Loucy (cell line): ENCODE measurements around the gene NHERF1.

ENCODE experiments used
- H2AFZ ChIP-seq: fragments of 200-600 bp; sonication (generic); 2 replicates; pipeline ENCODE4 v1.6.0; 2016; ENCODE audit warnings: antibody characterized with exemption, mild to moderate bottlenecking, low read length, moderate library complexity
- H3F3A ChIP-seq: fragments of 200-600 bp; 2 replicates; pipeline ENCODE4 v1.6.0; 2016; ENCODE audit warnings: antibody characterized with exemption, low read depth, mild to moderate bottlenecking
- H3K27me3 ChIP-seq: fragments of 200-600 bp; sonication (generic); 2 replicates; pipeline ENCODE4 v1.6.1; 2014; ENCODE audit warnings: low read length, mild to moderate bottlenecking; ENCODE audit not compliant: insufficient read depth, poor library complexity, severe bottlenecking
- H3K36me3 ChIP-seq: fragments of 200-600 bp; sonication (generic); 2 replicates; pipeline ENCODE4 v1.6.1; 2016; ENCODE audit warnings: low read length; ENCODE audit not compliant: insufficient read depth
- H3K4me1 ChIP-seq: fragments of 200-600 bp; sonication (generic); 2 replicates; pipeline ENCODE4 v1.5.1; 2014; ENCODE audit warnings: low read length, mild to moderate bottlenecking; ENCODE audit not compliant: insufficient read depth, poor library complexity, severe bottlenecking
- H3K4me2 ChIP-seq: fragments of 200-600 bp; sonication (generic); 2 replicates; pipeline ENCODE4 v1.6.0; 2014; ENCODE audit warnings: antibody characterized with exemption, low read length, low read depth, mild to moderate bottlenecking; ENCODE audit not compliant: poor library complexity, severe bottlenecking
- H3K4me3 ChIP-seq: fragments of 200-600 bp; sonication (generic); 2 replicates; pipeline ENCODE4 v1.5.1; 2014; ENCODE audit warnings: low read length, mild to moderate bottlenecking, mixed read lengths; ENCODE audit not compliant: poor library complexity, severe bottlenecking
- H3K79me2 ChIP-seq: fragments of 200-600 bp; sonication (generic); 2 replicates; pipeline ENCODE4 v1.6.1; 2014; ENCODE audit warnings: low read length; ENCODE audit not compliant: insufficient read depth
- H3K9ac ChIP-seq: fragments of 200-600 bp; sonication (generic); 2 replicates; pipeline ENCODE4 v1.6.0; 2014; ENCODE audit warnings: mild to moderate bottlenecking, low read depth, low read length, moderate library complexity; ENCODE audit not compliant: poor library complexity, severe bottlenecking
- H3K9me2 ChIP-seq: fragments of 200-600 bp; sonication (generic); replicated peaks from 2 replicates; pipeline ENCODE4 v1.6.1; 2016; ENCODE audit warnings: low read depth, low read length, mixed read lengths
- H3K9me3 ChIP-seq: fragments of 200-600 bp; sonication (generic); 2 replicates; pipeline ENCODE4 v1.6.1; 2014; ENCODE audit warnings: mild to moderate bottlenecking, antibody characterized with exemption, low read length, low read depth; ENCODE audit not compliant: insufficient read depth
- H4K20me1 ChIP-seq: fragments of 200-600 bp; sonication (generic); 2 replicates; pipeline ENCODE4 v1.6.0; 2014; ENCODE audit warnings: antibody characterized with exemption, low read length, mild to moderate bottlenecking; ENCODE audit not compliant: insufficient read depth, poor library complexity, severe bottlenecking
- EZH2phosphoT487 ChIP-seq: fragments of 200-600 bp; IDR thresholded peaks from 2 replicates; pipeline ENCODE4 v1.6.1; 2018; ENCODE audit warnings: antibody characterized with exemption, mild to moderate bottlenecking, moderate library complexity, borderline replicate concordance
- TF ChIP-seq, protein P1 (sequence below): fragments of 200-600 bp; sonication (generic); conservative IDR thresholded peaks from 2 replicates; pipeline ENCODE4 v1.5.1; 2014; ENCODE audit warnings: mild to moderate bottlenecking, antibody characterized with exemption, low read length

NHERF1 gene

DNA sequence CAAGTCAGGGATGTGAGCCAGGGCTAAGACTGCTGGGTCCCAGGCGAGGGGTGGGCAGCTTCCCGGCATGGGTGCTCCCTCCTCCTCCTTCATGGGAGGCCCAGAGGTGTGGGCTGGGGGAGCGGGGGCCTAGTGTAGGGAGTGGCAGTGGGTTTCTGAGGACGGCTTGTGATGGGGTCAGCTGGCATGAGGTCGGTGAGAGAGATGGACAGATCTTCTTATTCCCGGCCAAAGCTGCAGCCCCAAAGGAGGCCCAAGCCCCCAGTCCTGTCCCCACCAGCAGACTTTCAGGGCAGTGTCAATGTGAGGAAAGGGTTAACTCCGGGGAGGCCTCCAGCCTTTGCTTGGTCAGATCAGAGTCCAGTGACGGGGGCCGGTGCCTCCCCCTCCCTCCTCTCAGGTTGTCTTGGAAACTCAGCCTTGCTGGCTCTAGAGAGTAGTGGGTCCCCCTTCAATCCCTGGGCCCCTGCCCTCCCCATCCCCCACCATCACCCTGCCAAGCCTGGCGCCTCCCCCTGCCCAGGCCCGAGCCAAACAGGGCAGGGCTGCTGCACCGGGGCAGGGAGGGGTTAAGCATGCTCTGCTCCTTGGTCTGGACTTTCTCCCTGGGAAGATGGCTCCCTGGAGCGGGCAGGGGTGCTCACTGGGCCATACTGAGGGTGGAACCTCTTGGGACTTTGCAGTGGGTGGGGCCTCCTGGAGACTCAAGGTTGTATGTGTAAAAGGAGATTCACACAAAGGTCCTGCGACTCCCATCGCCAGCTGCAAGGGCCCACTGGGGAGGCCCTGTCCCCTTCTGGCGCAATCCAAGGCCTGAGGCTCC is 15.3 kb downstream of the NHERF1 start:
- TF ChIP-seq EZH2phosphoT487 = no peak
- TF ChIP-seq, protein P1, sequence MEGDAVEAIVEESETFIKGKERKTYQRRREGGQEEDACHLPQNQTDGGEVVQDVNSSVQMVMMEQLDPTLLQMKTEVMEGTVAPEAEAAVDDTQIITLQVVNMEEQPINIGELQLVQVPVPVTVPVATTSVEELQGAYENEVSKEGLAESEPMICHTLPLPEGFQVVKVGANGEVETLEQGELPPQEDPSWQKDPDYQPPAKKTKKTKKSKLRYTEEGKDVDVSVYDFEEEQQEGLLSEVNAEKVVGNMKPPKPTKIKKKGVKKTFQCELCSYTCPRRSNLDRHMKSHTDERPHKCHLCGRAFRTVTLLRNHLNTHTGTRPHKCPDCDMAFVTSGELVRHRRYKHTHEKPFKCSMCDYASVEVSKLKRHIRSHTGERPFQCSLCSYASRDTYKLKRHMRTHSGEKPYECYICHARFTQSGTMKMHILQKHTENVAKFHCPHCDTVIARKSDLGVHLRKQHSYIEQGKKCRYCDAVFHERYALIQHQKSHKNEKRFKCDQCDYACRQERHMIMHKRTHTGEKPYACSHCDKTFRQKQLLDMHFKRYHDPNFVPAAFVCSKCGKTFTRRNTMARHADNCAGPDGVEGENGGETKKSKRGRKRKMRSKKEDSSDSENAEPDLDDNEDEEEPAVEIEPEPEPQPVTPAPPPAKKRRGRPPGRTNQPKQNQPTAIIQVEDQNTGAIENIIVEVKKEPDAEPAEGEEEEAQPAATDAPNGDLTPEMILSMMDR = no peak
- Histone ChIP-seq H4K20me1 (peaks cover 70% of the 10 kb centered on the region), H3K9ac (no peak overlapping the region), H3K9me3 (no peaks in the 10 kb centered on the region), H3K4me2 (no peak overlapping the region), H3K36me3 (peaks cover 80% of the 10 kb centered on the region; the same call in 1 of the 2 replicates), H3K4me1 (peaks cover 29% of the 10 kb centered on the region), H3F3A (no peaks in the 10 kb centered on the region), H2AFZ (no peak overlapping the region), H3K4me3 (no peak overlapping the region), H3K27me3 (no peaks in the 10 kb centered on the region), H3K79me2 (peaks cover 84% of the 10 kb centered on the region), H3K9me2 (no peaks in the 10 kb centered on the region)

DNA sequence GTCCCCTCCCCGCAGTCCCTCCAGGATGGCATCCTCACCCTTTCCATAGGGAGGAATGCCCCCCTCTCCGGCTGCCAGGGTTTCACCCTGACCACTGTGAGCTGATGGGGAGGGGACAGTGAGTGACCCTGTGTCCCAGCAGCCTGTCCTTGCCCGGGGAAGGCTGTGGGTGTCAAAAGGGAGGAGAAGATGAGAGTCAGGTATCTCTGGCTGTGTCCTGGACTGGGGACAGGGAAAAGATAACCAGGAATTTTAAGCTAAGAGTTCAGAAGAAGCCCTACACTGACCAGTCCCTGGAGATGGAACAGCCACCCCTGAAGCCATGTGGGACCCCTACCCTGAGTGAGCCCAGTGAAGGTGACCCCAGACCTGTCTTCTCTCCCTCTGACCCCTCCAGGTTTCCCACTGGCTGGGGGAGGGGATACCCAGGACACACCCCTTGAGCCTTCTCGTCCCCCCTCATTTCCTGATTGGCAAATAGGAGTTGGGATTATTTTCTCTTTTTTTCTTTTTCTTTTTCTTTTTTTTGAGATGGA is 16.4 kb downstream of the NHERF1 start:
- Histone ChIP-seq H3K9ac (no peak overlapping the region), H3K9me2 (no peaks in the 10 kb centered on the region), H3K36me3 (peaks cover 90% of the 10 kb centered on the region; the same call in 1 of the 2 replicates), H3K27me3 (no peaks in the 10 kb centered on the region), H3K4me3 (no peak overlapping the region), H4K20me1 (peaks cover 65% of the 10 kb centered on the region), H3F3A (no peaks in the 10 kb centered on the region), H2AFZ (no peak overlapping the region), H3K4me1 (peaks cover 21% of the 10 kb centered on the region), H3K4me2 (no peak overlapping the region), H3K79me2 (peaks cover 75% of the 10 kb centered on the region), H3K9me3 (no peaks in the 10 kb centered on the region)
- TF ChIP-seq, protein P1 = no peak
- TF ChIP-seq EZH2phosphoT487 = no peak

DNA sequence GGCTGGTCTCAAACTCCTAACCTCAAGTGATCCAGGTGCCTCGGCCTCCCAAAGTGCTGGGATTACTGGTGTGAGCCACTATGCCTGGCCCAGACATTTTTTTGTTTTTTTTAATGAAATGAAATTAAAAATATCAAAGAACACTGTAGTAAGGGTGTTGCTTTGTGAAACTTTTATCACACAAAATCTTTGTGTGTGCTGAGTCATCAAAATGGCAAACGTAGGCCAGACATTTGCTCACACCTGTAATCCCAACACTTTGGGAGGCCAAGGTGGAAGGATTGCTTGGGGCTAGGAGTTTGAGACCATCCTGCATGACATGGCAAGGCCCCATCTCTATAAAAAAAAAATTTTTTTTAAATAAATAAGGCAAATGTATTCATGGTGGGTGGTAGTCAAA is 18.0 kb downstream of the NHERF1 start:
- no peak for TF ChIP-seq EZH2phosphoT487
- TF ChIP-seq, protein P1 = no peak
- H3K9me3 ChIP-seq = no peaks in the 10 kb centered on the region
- no peaks in the 10 kb centered on the region for H3F3A ChIP-seq
- H3K9ac ChIP-seq = no peak overlapping the region
- H3K9me2 ChIP-seq = no peaks in the 10 kb centered on the region
- H3K4me3 ChIP-seq = no peak overlapping the region
- peaks cover 5% of the 10 kb centered on the region for H3K4me1 ChIP-seq
- H2AFZ ChIP-seq = no peak overlapping the region
- H3K27me3 ChIP-seq = no peaks in the 10 kb centered on the region
- peaks cover 49% of the 10 kb centered on the region for H4K20me1 ChIP-seq
- H3K36me3 ChIP-seq = peaks cover 94% of the 10 kb centered on the region; the same call in 1 of the 2 replicates
- H3K4me2 ChIP-seq = no peak overlapping the region
- peaks cover 59% of the 10 kb centered on the region for H3K79me2 ChIP-seq
